CD4-positive, alpha-beta T cell (primary cell): ENCODE results near the gene HOXC11. TPM values are rescaled to one million over a fixed set of nuclear protein-coding genes. Genes with fewer than 3 reads are reported as not detected.

Experiments used
- ATAC-seq: fragments of 200-7000 bp; cut with Tn5 transposase; one replicate; pipeline ENCODE4 v1.10.0; 2022; ENCODE audit warnings: mild to moderate bottlenecking; ENCODE audit not compliant: poor library complexity
- CTCF ChIA-PET: fragments of 350-600 bp; sonication (Branson Sonifier 250); formaldehyde crosslinking; loops from one replicate; lab custom pipeline; 2021; ENCODE audit warnings: antibody characterized with exemption, inconsistent platforms; lab: Charles Lee
- POLR2A ChIA-PET: fragments of 350-600 bp; sonication (Branson Sonifier 250); formaldehyde crosslinking; loops from one replicate; lab custom pipeline; 2021; ENCODE audit warnings: antibody characterized with exemption, inconsistent platforms; lab: Charles Lee
- DNase-seq, 14 experiments: peaks; one replicate each; pipeline ENCODE4 v3.0.0-alpha.2; 2013 to 2020; ENCODE audit warnings: mixed read lengths in 2 of 14
- H3K27ac ChIP-seq, 2 donors: one replicate each; pipeline versions ENCODE4 v1.5.1 to v1.7.0; 2013; ENCODE audit warnings: low read length in 2 of 2, low read depth in 1 of 2, mild to moderate bottlenecking in 1 of 2
- H3K27me3 ChIP-seq, 2 experiments: 1 replicate in 1 of 2; 2 replicates in 1 of 2; pipeline versions ENCODE4 v1.6.1 to v1.7.0; 2013; ENCODE audit warnings: low read length in 2 of 2, control low read depth in 1 of 2, mild to moderate bottlenecking in 1 of 2, moderate library complexity in 1 of 2; ENCODE audit not compliant: insufficient read depth in 2 of 2, control insufficient read depth in 1 of 2
- H3K36me3 ChIP-seq: one replicate; pipeline ENCODE4 v1.6.1; 2013; ENCODE audit warnings: low read length, control low read depth; ENCODE audit not compliant: insufficient read depth
- H3K4me1 ChIP-seq: one replicate; pipeline ENCODE4 v1.6.1; 2013; ENCODE audit warnings: low read length, control low read depth; ENCODE audit not compliant: insufficient read depth
- H3K4me3 ChIP-seq: one replicate; pipeline ENCODE4 v1.5.1; 2013; ENCODE audit warnings: mild to moderate bottlenecking, low read length, moderate library complexity
- H3K9me3 ChIP-seq, 2 experiments: 1 replicate in 1 of 2; 2 replicates in 1 of 2; pipeline versions ENCODE4 v1.6.1 to v1.7.0; 2013; ENCODE audit warnings: low read length in 2 of 2, mild to moderate bottlenecking in 2 of 2, control low read depth in 1 of 2, moderate library complexity in 1 of 2; ENCODE audit not compliant: control insufficient read depth in 1 of 2, insufficient read depth in 1 of 2
- H3K27ac Mint-ChIP-seq: one replicate; pipeline ENCODE4 v1.8.0; 2020; ENCODE audit warnings: mixed read lengths
- H3K27me3 Mint-ChIP-seq: one replicate; pipeline ENCODE4 v1.8.0; 2021; ENCODE audit warnings: mixed read lengths
- H3K36me3 Mint-ChIP-seq: one replicate; pipeline ENCODE4 v1.8.0; 2021; ENCODE audit warnings: low read depth, mixed read lengths
- H3K4me1 Mint-ChIP-seq: one replicate; pipeline ENCODE4 v1.8.0; 2021; ENCODE audit warnings: low read depth, mixed read lengths
- H3K4me3 Mint-ChIP-seq: one replicate; pipeline ENCODE4 v1.8.0; 2020; ENCODE audit warnings: mild to moderate bottlenecking, mixed read lengths
- H3K9me3 Mint-ChIP-seq: one replicate; pipeline ENCODE4 v1.8.0; 2020; ENCODE audit warnings: mixed read lengths
- intact Hi-C, 2 experiments: fragments of 100-400 bp; cut with DNase I in 1 of 2; cut with micrococcal nuclease in 1 of 2; formaldehyde crosslinking; loops; one replicate each; pipeline versions ENCODE4 v1.15.1 to v1.9.0; 2023 to 2025; cut with DNase I, micrococcal nuclease
- total RNA-seq, 174 experiments: library from RNA in 2 of 174; stranded (reverse) in 2 of 174; gene quantifications; one replicate each; pipeline ENCODE4 v1.2.3 and lab custom pipeline; 2021 to 2026
- TF ChIP-seq, protein P1 (sequence below): fragments of 200-600 bp; IDR thresholded peaks from one replicate; pipeline ENCODE4 v1.8.0; 2022; ENCODE audit warnings: antibody characterized with exemption, mild to moderate bottlenecking

Gene HOXC11
- total RNA-seq, 2 experiments from 2014 or later: not detected

DNA sequence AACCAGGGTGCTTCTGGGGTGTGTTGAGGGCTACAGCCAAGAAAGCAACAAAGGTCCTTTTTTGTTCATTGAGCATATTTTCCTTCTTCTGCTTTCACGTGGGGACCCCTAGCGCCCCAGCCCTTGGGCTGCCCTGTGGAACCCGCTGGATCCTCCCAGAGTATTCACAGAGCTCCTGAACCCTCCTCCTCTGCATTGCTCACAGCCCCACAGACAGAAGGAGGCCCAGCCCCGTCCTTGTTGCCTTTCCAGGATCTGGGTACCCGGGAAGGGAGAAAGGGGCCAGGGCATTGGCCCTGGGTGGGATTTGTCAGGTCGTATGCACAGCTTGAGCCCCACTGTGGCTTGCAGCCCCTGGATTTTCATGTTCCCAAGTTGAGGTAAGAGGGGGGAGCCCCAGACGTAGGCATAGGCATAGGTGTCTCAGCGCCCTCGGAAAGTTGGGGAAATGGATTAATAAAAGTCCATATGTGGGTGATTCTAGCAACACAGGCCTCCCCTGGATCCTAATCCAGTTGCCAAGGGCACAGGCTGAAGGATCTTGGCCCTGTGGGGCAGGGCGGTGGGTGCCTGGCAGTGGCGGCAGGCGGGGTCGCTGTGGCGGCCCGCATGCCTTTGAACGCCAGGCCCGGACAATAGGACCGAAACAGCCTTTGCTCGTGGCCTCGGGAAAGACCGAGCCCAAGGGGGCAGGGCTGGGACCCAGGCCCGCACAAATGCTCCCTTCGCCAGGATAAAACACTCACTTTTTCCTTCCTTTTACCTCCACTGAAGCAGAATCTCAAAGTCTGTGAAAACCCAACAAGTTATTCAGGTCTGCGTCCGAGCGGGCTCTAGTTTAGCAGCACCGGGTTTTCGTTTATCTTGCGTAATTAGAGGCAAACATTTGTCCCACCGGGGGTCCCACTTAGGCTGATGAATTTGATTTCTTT, 9.0 kb downstream of the HOXC11 start:
- intact Hi-C loops: no loop called here
- TF ChIP-seq, protein P1, sequence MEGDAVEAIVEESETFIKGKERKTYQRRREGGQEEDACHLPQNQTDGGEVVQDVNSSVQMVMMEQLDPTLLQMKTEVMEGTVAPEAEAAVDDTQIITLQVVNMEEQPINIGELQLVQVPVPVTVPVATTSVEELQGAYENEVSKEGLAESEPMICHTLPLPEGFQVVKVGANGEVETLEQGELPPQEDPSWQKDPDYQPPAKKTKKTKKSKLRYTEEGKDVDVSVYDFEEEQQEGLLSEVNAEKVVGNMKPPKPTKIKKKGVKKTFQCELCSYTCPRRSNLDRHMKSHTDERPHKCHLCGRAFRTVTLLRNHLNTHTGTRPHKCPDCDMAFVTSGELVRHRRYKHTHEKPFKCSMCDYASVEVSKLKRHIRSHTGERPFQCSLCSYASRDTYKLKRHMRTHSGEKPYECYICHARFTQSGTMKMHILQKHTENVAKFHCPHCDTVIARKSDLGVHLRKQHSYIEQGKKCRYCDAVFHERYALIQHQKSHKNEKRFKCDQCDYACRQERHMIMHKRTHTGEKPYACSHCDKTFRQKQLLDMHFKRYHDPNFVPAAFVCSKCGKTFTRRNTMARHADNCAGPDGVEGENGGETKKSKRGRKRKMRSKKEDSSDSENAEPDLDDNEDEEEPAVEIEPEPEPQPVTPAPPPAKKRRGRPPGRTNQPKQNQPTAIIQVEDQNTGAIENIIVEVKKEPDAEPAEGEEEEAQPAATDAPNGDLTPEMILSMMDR: no peak
- Histone ChIP-seq H3K4me1 (peaks cover 39% of the 10 kb centered on the region), H3K4me3 (no peak overlapping the region), H3K27me3 (peaks cover 89 to 96% of the 10 kb centered on the region in 2 experiments), H3K36me3 (no peaks in the 10 kb centered on the region), H3K27ac (no peak overlapping the region), H3K9me3 (peaks cover 4 to 45% of the 10 kb centered on the region in 2 experiments)
- Mint-ChIP-seq H3K9me3 (no peaks in the 10 kb centered on the region), H3K27ac (no peak overlapping the region), H3K4me3 (no peak overlapping the region), H3K36me3 (no peaks in the 10 kb centered on the region), H3K27me3 (peaks cover 95% of the 10 kb centered on the region), H3K4me1 (peaks cover 14% of the 10 kb centered on the region)
- DNase-seq (no peak), ATAC-seq (no peak)
- ChIA-PET CTCF (no interaction called here), POLR2A (no interaction called here)

DNA sequence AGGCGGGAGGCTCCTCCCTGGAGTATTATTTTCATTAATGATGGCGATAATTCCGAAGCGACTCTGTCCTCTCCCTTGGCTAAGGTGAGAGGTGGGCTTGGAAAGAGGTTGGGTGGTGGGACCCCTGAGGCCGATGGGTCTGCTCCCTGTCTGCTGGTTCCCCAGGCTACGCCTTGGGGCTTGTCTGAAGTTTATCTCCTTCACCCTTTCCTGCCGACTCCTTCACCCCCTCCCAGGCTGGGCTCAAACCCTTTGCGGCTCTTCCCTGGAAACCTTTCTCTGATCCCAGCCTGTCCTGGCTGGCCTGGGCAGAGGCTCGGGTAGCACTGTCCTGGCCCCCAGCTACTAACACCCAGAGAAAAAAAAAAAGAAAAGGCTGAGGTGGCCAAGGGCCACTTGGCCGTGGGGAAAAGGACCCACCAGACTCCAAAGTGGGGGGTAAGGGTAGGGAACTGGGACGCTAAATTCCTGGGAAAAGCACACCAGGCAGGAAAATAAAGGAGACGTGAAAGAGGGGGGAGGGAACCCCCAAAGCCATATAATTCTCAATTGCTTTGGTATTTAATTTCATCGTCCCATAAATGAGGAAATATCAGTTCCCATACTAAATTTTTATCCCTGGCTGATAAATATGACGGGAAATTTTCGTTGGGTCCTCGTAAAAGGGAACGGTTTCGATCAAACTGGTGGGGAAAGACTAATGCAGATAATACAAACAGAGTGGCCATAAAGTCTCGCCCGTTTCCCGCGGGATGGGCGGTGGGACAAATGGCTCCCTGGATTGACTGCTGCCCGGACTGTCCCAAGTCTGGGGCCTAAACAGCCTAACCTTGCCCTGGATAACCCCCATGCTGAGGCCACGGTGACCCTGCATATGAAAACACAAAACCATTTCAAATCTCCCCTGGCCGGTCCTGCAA, 10.0 kb downstream of the HOXC11 start:
- POLR2A ChIA-PET: interaction anchor here (0.6 kb wide), 1 partner anchor 51 kb away, joined by 3 read pairs; no protein-coding TSS in a partner anchor

DNA sequence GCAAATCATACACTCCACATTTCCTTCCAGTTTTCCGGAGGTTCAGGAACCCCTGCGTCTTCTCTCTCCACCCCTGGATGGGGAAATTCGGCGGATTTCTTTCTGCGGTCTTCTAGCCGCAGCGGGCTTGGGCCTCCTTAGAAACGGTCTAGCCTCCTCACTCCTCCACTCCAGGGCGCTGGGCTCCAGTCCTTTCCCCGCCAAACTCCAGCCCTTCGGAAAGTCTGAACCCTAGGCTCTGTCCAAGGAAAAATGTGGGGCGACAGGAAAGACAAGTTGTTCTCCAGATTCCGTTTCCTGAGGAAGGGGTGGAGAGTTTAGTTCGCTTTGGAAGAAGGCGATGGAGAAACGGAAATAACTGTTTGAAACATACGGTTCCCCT, 10.6 kb downstream of the HOXC11 start:
- Histone ChIP-seq H3K27ac (no peak overlapping the region), H3K27me3 (peaks cover 90 to 98% of the 10 kb centered on the region in 2 experiments), H3K9me3 (peaks cover 11 to 45% of the 10 kb centered on the region in 2 experiments), H3K4me3 (no peak overlapping the region), H3K4me1 (peaks cover 34% of the 10 kb centered on the region), H3K36me3 (no peaks in the 10 kb centered on the region)
- H3K36me3 Mint-ChIP-seq: no peaks in the 10 kb centered on the region
- ChIA-PET CTCF (no interaction called here), POLR2A (no interaction called here)
- ATAC-seq (no peak), DNase-seq (no peak)
- H3K4me1 Mint-ChIP-seq: peaks cover 14% of the 10 kb centered on the region
- H3K27me3 Mint-ChIP-seq: peaks cover 95% of the 10 kb centered on the region
- H3K9me3 Mint-ChIP-seq: no peaks in the 10 kb centered on the region
- H3K27ac Mint-ChIP-seq: no peak overlapping the region
- no peak overlapping the region for H3K4me3 Mint-ChIP-seq
- intact Hi-C loops: no loop called here
- TF ChIP-seq, protein P1: no peak

More for the DNA sequence above, 10.0 kb downstream of the HOXC11 start:
- CTCF ChIA-PET: no interaction called here
- peaks cover 10% of the 10 kb centered on the region for H3K4me1 Mint-ChIP-seq
- peaks cover 11 to 45% of the 10 kb centered on the region in 2 experiments for H3K9me3 ChIP-seq
- H3K4me3 Mint-ChIP-seq: no peak overlapping the region
- H3K36me3 ChIP-seq: no peaks in the 10 kb centered on the region
- H3K27me3 ChIP-seq: peaks cover 89 to 96% of the 10 kb centered on the region in 2 experiments
- H3K36me3 Mint-ChIP-seq: no peaks in the 10 kb centered on the region
- no peak for ATAC-seq
- H3K4me1 ChIP-seq: peaks cover 37% of the 10 kb centered on the region
- H3K4me3 ChIP-seq: no peak overlapping the region
- H3K9me3 Mint-ChIP-seq: no peaks in the 10 kb centered on the region
- H3K27ac ChIP-seq: no peak overlapping the region
- H3K27me3 Mint-ChIP-seq: peaks cover 95% of the 10 kb centered on the region
- TF ChIP-seq, protein P1: no peak
- H3K27ac Mint-ChIP-seq: no peak overlapping the region
- DNase-seq: no peak
- intact Hi-C loops: no loop called here
